PFSK-1 (cell line): ENCODE data around the gene BIRC7.

Experiments used
- POLR2AphosphoS5 ChIP-seq: IDR thresholded peaks from 2 replicates; pipeline ENCODE4 v1.6.1; 2012; ENCODE audit warnings: low read depth, mild to moderate bottlenecking, control low read depth, low read length, moderate library complexity
- REST ChIP-seq, 2 experiments: IDR thresholded peaks; 2 replicates each; pipeline versions ENCODE4 v1.6.1 to v1.8.0; 2011 to 2012; ENCODE audit warnings: low read depth in 2 of 2, low read length in 2 of 2, control low read depth in 1 of 2, inconsistent platforms in 1 of 2, mild to moderate bottlenecking in 1 of 2, moderate library complexity in 1 of 2; ENCODE audit not compliant: insufficient read depth in 1 of 2
- SIN3A ChIP-seq: IDR thresholded peaks from 2 replicates; pipeline ENCODE4 v1.6.1; 2012; ENCODE audit warnings: mild to moderate bottlenecking, low read length, moderate library complexity, borderline replicate concordance; ENCODE audit not compliant: insufficient read depth
- TAF1 ChIP-seq: IDR thresholded peaks from 2 replicates; pipeline ENCODE4 v1.6.1; 2012; ENCODE audit warnings: low read length, control low read depth, borderline replicate concordance; ENCODE audit not compliant: insufficient read depth

DNA sequence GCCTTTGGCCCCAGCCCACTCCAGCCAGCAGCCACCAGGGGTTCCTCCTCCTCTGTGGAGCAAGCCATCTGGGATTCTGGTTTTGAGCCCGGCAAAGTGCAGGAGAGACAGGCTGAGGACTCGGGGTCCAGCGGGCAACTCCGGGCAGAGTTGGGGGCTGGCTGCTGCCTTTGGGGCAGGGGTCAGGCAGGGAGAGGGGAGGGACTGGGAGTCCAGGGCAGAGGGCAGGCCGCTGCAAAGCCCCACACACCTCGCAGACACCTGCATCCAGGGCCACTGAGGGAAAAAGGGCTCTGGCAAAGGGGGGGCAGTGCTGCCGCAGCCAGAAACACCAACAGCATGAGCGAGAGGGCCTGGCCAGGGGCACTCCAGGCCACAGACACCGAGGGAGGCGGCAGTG lies 8.8 kb downstream of the BIRC7 start:
- no peak for TF ChIP-seq POLR2AphosphoS5
- no peak for TF ChIP-seq REST (IDR thresholded peaks at IDR 0.05; ENCODE audit: insufficient read depth in 1 of 2, low read depth in 2 of 2, low read length in 2 of 2)
- TF ChIP-seq TAF1 = no peak
- no peak for TF ChIP-seq SIN3A
